ENCODE results near the gene DNAAF5. TPM values are rescaled to one million over a fixed set of nuclear protein-coding genes. Genes with fewer than 3 reads are reported as not detected.
"Not testable (repeated sequence)": the region's sequence is repeated elsewhere in the genome, so short reads cannot be mapped to it uniquely, and the experiment has no call there.

DNAAF5 gene
- total RNA-seq, 2 donors from 2014 or later = 17.9 to 46.5 TPM

GRCh38 chr7:787332-788240 is 61.1 kb downstream of the DNAAF5 start:
- ATAC-seq (no peak), DNase-seq (no peak)
- H3K27me3 ChIP-seq = no peaks in the 10 kb centered on the region
- intact Hi-C loops (cut with DNase I) = no loop called here
- WGBS, 2 donors = 92 to 96% methylated on average over 8 to 23 of the region's 27 CpGs
- H3K4me3 ChIP-seq = no peak overlapping the region
- H3K4me1 ChIP-seq = no peaks in the 10 kb centered on the region
- H3K9me3 ChIP-seq = no peaks in the 10 kb centered on the region
- peaks cover 0 to 9% of the 10 kb centered on the region in 2 donors for H3K36me3 ChIP-seq (replicated peaks in 1 of 2; ENCODE audit: insufficient read depth in 1 of 2, low read depth in 2 of 2)
- H3K27ac ChIP-seq = no peak overlapping the region
- TF ChIP-seq CTCF (IDR thresholded peaks at IDR 0.05) (no peak), POLR2A (IDR thresholded peaks at IDR 0.05) (no peak)

GRCh38 chr7:791519-791918 is 65.0 kb downstream of the DNAAF5 start:
- Histone ChIP-seq H3K4me3 (no peak overlapping the region), H3K27me3 (no peaks in the 10 kb centered on the region), H3K9me3 (no peaks in the 10 kb centered on the region), H3K36me3 (replicated peaks in 1 of 2; ENCODE audit: insufficient read depth in 1 of 2, low read depth in 2 of 2) (no peaks in the 10 kb centered on the region), H3K4me1 (no peaks in the 10 kb centered on the region), H3K27ac (no peak overlapping the region)
- ATAC-seq (no peak), DNase-seq (no peak)
- intact Hi-C loops (cut with DNase I) = loop anchor here (5.0 kb wide), 1 partner anchor 71 kb away; no protein-coding TSS in a partner anchor
- TF ChIP-seq POLR2A (IDR thresholded peaks at IDR 0.05) (no peak), CTCF (IDR thresholded peaks at IDR 0.05) (no peak)
- WGBS, 2 donors = 85 to 96% methylated on average over 5 of the region's 5 CpGs

GRCh38 chr7:794207-794606 is 67.7 kb downstream of the DNAAF5 start:
- TF ChIP-seq POLR2A (IDR thresholded peaks at IDR 0.05) = no peak
- no peak for TF ChIP-seq CTCF (IDR thresholded peaks at IDR 0.05)
- H3K9me3 ChIP-seq = no peaks in the 10 kb centered on the region
- no peak for ATAC-seq
- H3K36me3 ChIP-seq (replicated peaks in 1 of 2; ENCODE audit: insufficient read depth in 1 of 2, low read depth in 2 of 2) = no peaks in the 10 kb centered on the region
- no peaks in the 10 kb centered on the region for H3K27me3 ChIP-seq
- intact Hi-C loops (cut with DNase I) = loop anchor here (5.0 kb wide), 1 partner anchor 68 kb away; no protein-coding TSS in a partner anchor
- H3K4me1 ChIP-seq = no peaks in the 10 kb centered on the region
- no peak for DNase-seq
- H3K27ac ChIP-seq = no peak overlapping the region
- WGBS, 2 donors = 87 to 89% methylated on average over 5 of the region's 5 CpGs
- no peak overlapping the region for H3K4me3 ChIP-seq

GRCh38 chr7:794671-795329 is 68.3 kb downstream of the DNAAF5 start:
- Histone ChIP-seq H3K4me1 (no peaks in the 10 kb centered on the region), H3K4me3 (no peak overlapping the region), H3K27ac (no peak overlapping the region), H3K36me3 (replicated peaks in 1 of 2; ENCODE audit: insufficient read depth in 1 of 2, low read depth in 2 of 2) (no peaks in the 10 kb centered on the region), H3K27me3 (no peaks in the 10 kb centered on the region), H3K9me3 (no peaks in the 10 kb centered on the region)
- DNase-seq (no peak), ATAC-seq (no peak)
- 92% methylated on average over 5 to 25 of the region's 31 CpGs for WGBS, 2 donors
- intact Hi-C loops (cut with DNase I) = loop anchor here (5.0 kb wide), 1 partner anchor 68 kb away; no protein-coding TSS in a partner anchor
- TF ChIP-seq POLR2A (IDR thresholded peaks at IDR 0.05) (no peak), CTCF (IDR thresholded peaks at IDR 0.05) (no peak)

- H3K27me3 ChIP-seq; H3K4me1 ChIP-seq; H3K4me3 ChIP-seq; DNase-seq; H3K36me3 ChIP-seq (replicated peaks in 1 of 2; ENCODE audit: insufficient read depth in 1 of 2, low read depth in 2 of 2); ATAC-seq; H3K27ac ChIP-seq; H3K9me3 ChIP-seq; intact Hi-C loops (cut with DNase I): not testable (repeated sequence)
- 84 to 90% methylated on average over 4 to 7 of the region's 10 CpGs for WGBS, 2 donors
These were observed 70.1 kb downstream of the DNAAF5 start for GRCh38 chr7:796434-797169.

All from body of pancreas (tissue), 4 donors.